ENCODE data around the gene C6orf89. TPM values are rescaled to one million over a fixed set of nuclear protein-coding genes. Genes with fewer than 3 reads are reported as not detected.
A peak's percentile ranks its signal among the peaks of the same experiment; 100 is the strongest.

Gene C6orf89
- total and polyA plus RNA-seq, 2 of the 8 experiments (the other 6 are each of a cell fraction or from before 2014, with no cell fraction given) = 4.6 to 12.3 TPM

GRCh38 chr6:36926708-36927513 lies 41.2 kb downstream of the C6orf89 start:
- no peak overlapping the region for H4K91ac ChIP-seq (replicated peaks; ENCODE audit: insufficient read length, low read length)
- H3K36me3 ChIP-seq (ENCODE audit: control insufficient read depth in 2 of 4, insufficient read depth in 4 of 4, low read length in 3 of 4) = no peaks in the 10 kb centered on the region
- no peak overlapping the region for H2BK12ac ChIP-seq (ENCODE audit: low read depth, low read length)
- no peak overlapping the region for H3K27ac ChIP-seq (ENCODE audit: low read depth, low read length)
- no peak overlapping the region for H3K4me2 ChIP-seq (ENCODE audit: insufficient read depth in 1 of 2, low read depth in 2 of 2, low read length in 2 of 2)
- WGBS, 2 experiments (ENCODE audit: extremely low coverage in 1 of 2, insufficient coverage in 1 of 2, insufficient read length in 1 of 2, insufficient replicate concordance in 2 of 2, low coverage in 1 of 2, low lambda C conversion rate in 2 of 2, missing lambda C conversion rate in 1 of 2) = 85% methylated on average over 10 of the region's 10 CpGs; no CpG with 5 or more reads in 1 of the 2 experiments
- H3K56ac ChIP-seq (replicated peaks; ENCODE audit: insufficient read length, low read depth, low read length) = no peak overlapping the region
- H2AFZ ChIP-seq (ENCODE audit: low read length) = no peak overlapping the region
- no peak overlapping the region for H2BK20ac ChIP-seq (ENCODE audit: low read length)
- no peak for FAIRE-seq
- no peak overlapping the region for H3K14ac ChIP-seq (ENCODE audit: insufficient read length)
- H3K79me2 ChIP-seq (ENCODE audit: control insufficient read depth in 1 of 2, insufficient read depth in 2 of 2, low read length in 2 of 2) = no peaks in the 10 kb centered on the region
- ChIA-PET POLR2A (ENCODE audit: partially characterized antibody) (interaction anchor here (0.6 to 0.9 kb wide), 2 partner anchors 23 to 34 kb away, joined by 3 to 4 read pairs; no protein-coding TSS in a partner anchor), CTCF (ENCODE audit: partially characterized antibody) (interaction anchor here (0.5 to 1.7 kb wide), 5 partner anchors 12 to 454 kb away, joined by 3 to 11 read pairs (median 4); partner anchors contain the start of gene C6orf89)
- H3K9ac ChIP-seq (replicated peaks in 1 of 4; ENCODE audit: extremely low read depth in 1 of 4, low read depth in 3 of 4, low read length in 3 of 4) = no peak overlapping the region
- no peaks in the 10 kb centered on the region for H3K27me3 ChIP-seq (replicated peaks in 1 of 4; ENCODE audit: control insufficient read depth in 3 of 4, extremely low read depth in 1 of 4, insufficient read depth in 3 of 4, low read length in 3 of 4)
- no peak overlapping the region for H2BK5ac ChIP-seq (ENCODE audit: low read depth, low read length)
- H2BK120ac ChIP-seq (replicated peaks; ENCODE audit: low read depth, low read length) = no peak overlapping the region
- no peak overlapping the region for H4K5ac ChIP-seq (ENCODE audit: insufficient read length, low read depth, low read length)
- H4K20me1 ChIP-seq (replicated peaks in 1 of 2; ENCODE audit: control insufficient read depth in 1 of 2, insufficient read depth in 2 of 2, low read length in 2 of 2) = peaks cover 0 to 2% of the 10 kb centered on the region in 2 experiments
- H3K4ac ChIP-seq (replicated peaks; ENCODE audit: insufficient read length, low read depth, low read length) = no peak overlapping the region
- H3K79me1 ChIP-seq (ENCODE audit: low read depth, low read length) = no peaks in the 10 kb centered on the region
- H3K23me2 ChIP-seq (ENCODE audit: low read depth, low read length) = no peaks in the 10 kb centered on the region
- no peak overlapping the region for H3K18ac ChIP-seq (ENCODE audit: extremely low read depth, low read length)
- no peaks in the 10 kb centered on the region for H3K9me3 ChIP-seq (ENCODE audit: insufficient read depth in 2 of 2, low read depth in 1 of 2, low read length in 1 of 2)
- no peak overlapping the region for H2BK15ac ChIP-seq (ENCODE audit: low read length)
- H2AK5ac ChIP-seq (ENCODE audit: low read depth, low read length) = no peak overlapping the region
- H3K23ac ChIP-seq (ENCODE audit: insufficient read length) = no peak overlapping the region
- no peak for DNase-seq (ENCODE audit: low read depth in 1 of 2, low spot score in 2 of 2)
- H3K4me3 ChIP-seq (ENCODE audit: extremely low read depth in 1 of 4, insufficient read depth in 2 of 4, low read depth in 3 of 4, low read length in 4 of 4) = no peak overlapping the region
- no peaks in the 10 kb centered on the region for H3K4me1 ChIP-seq (replicated peaks in 1 of 4; ENCODE audit: control insufficient read depth in 3 of 4, insufficient read depth in 4 of 4, low read length in 3 of 4)
- H4K8ac ChIP-seq (ENCODE audit: extremely low read depth, insufficient read depth, low read length) = 0 out of 2 replicates have a peak overlapping the region, but pooled peaks have one; percentile 62
- no peak for TF ChIP-seq ASH2L (IDR thresholded peaks at IDR 0.05; ENCODE audit: low read length)
- no peak for TF ChIP-seq RFX5 (IDR thresholded peaks at IDR 0.05; ENCODE audit: borderline replicate concordance, low read depth, low read length)
